GM06990 (cell line): Measurements from ENCODE around the gene CARD8.

ENCODE experiments used
- DNase-seq: peaks from one replicate; pipeline ENCODE4 v3.0.0-alpha.2; 2011; ENCODE audit not compliant: insufficient read length; ENCODE audit errors: extremely low read depth
- H3K27me3 ChIP-seq: replicated peaks from 2 replicates; pipeline ENCODE4 v1.6.0; 2011; ENCODE audit warnings: low read length; ENCODE audit not compliant: control insufficient read depth, insufficient read depth
- H3K36me3 ChIP-seq: 2 replicates; pipeline ENCODE4 v1.5.1; 2011; ENCODE audit warnings: low read length; ENCODE audit not compliant: control insufficient read depth, insufficient read depth
- H3K4me3 ChIP-seq: replicated peaks from 2 replicates; pipeline ENCODE4 v1.5.1; 2011; ENCODE audit warnings: low read depth, mild to moderate bottlenecking, control low read depth, low read length
- CTCF ChIP-seq: IDR thresholded peaks from 2 replicates; pipeline ENCODE4 v1.5.1; 2011; ENCODE audit warnings: low read length, control low read depth, mild to moderate bottlenecking, inconsistent platforms; ENCODE audit not compliant: insufficient read depth, poor library complexity, severe bottlenecking

The CARD8 gene

GRCh38 chr19:48255376-48256303 lies at the start of gene CARD8:
TSS of gene CARD8 (minus strand) at chr19:48255912. CDS start at chr19:48241020, 14,892 bp downstream.
- Histone ChIP-seq H3K4me3 (peak within 1 kb of the TSS; percentile 68), H3K27me3 (no peaks in the 10 kb centered on the region), H3K36me3 (no peaks in the 10 kb centered on the region)
- no peak for TF ChIP-seq CTCF
- peak; percentile 85 for DNase-seq

DNA sequence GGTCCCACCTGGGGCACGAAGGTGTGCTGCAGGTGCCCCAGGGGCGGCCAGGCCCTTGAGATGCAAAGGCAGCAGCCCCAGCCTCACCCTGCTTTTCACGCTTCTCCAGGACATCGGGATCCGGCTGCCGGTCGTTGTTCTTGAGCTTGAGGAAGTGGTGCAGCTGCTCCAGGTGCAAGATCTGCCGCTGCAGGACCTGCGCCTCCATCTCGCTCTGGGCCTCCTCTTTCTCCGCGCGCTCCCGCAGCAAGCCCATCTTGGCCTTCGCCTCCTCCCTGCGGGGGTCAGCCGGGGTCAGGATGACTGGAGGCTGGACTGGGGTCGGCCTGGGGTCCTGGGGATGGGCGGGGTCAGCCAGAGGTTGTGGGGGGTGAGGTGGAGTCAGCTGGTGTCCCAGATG lies 48.2 kb upstream of the CARD8 start:
- H3K27me3 ChIP-seq = no peaks in the 10 kb centered on the region; the same call in 1 of the 2 replicates
- no peak for DNase-seq
- H3K36me3 ChIP-seq = no peaks in the 10 kb centered on the region
- no peak overlapping the region for H3K4me3 ChIP-seq
- no peak for TF ChIP-seq CTCF

DNA sequence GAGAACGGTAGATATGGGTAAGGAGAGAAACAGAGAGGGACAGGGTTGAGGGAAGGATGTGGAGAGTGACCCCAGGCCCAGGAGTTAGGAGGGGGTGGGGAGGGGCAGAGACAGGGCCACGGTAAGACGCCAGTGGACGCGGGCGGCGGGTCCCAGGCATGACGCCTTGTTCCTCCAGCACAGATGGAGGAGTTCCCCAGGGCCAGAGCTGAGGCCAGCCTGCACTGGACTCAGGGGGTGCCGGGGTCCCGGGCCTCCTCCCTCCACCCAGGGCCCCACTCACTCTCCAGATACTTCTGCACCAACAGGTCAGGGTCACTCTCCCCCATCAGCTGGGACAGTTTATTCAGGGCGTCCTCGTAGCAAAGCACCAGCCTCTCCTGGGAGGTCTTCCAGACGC lies 47.7 kb upstream of the CARD8 start:
- no peaks in the 10 kb centered on the region for H3K36me3 ChIP-seq
- DNase-seq = no peak
- H3K27me3 ChIP-seq = no peaks in the 10 kb centered on the region; the same call in 1 of the 2 replicates

DNA sequence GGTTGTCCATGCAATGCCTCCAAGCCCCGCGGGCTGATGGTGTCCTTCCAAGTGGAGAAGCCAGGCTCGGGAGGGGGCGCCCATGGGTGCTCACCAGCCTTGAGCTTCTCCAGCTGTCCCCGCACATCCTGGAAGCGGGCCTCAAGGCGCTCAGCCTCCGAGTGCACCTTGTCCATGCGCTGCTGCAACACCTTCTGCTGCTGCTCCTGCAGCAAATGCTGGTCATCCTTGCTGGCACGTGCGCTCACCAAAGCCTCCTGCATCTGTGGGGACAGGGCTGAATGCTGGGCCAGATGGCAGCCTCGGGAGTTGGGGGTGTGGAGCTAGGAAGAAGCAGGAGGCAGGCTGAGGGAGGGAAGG lies 46.9 kb upstream of the CARD8 start:
- H3K36me3 ChIP-seq = no peaks in the 10 kb centered on the region
- no peak for DNase-seq
- no peak overlapping the region for H3K4me3 ChIP-seq
- no peak for TF ChIP-seq CTCF
- H3K27me3 ChIP-seq = no peaks in the 10 kb centered on the region; the same call in 1 of the 2 replicates

More for the DNA sequence above, 47.7 kb upstream of the CARD8 start:
- no peak overlapping the region for H3K4me3 ChIP-seq
- TF ChIP-seq CTCF = no peak

- TF ChIP-seq CTCF = no peak
- Histone ChIP-seq H3K27me3 (no peaks in the 10 kb centered on the region; the same call in 1 of the 2 replicates), H3K4me3 (no peak overlapping the region), H3K36me3 (no peaks in the 10 kb centered on the region)
- no peak for DNase-seq
These were observed 46.3 kb upstream of the CARD8 start for GRCh38 chr19:48301886-48302599.
